ENCODE results near the gene SOX6.
"Not testable (repeated sequence)": the region's sequence is repeated elsewhere in the genome, so short reads cannot be mapped to it uniquely, and the experiment has no call there.

DNA sequence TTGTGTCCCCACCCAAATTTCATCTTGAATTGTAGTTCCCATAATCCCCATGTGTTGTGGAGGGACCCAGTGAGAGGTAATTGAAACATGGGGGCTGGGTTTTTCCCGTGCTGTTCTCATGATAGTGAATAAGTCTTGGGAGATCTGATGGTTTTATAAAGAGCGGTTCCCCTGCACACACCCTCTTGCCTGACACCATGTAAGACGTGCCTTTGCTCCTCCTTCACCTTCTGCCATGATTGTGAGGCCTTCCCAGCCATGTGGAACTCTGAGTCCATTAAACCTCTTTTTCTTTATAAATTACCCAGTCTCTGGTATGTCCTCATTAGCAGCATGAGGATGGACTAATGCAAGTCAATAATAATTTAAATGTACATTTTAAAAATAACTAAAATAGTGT is 289.1 kb downstream of the SOX6 start:
- not testable (repeated sequence) for TF ChIP-seq EZH2phosphoT487 (IDR thresholded peaks at IDR 0.05; ENCODE audit: unreplicated experiment); EZH2 (IDR thresholded peaks at IDR 0.05; ENCODE audit: low read depth, unreplicated experiment); NANOG (IDR thresholded peaks at IDR 0.05; ENCODE audit: borderline replicate concordance); CREB1 (CRISPR knock-in tag; IDR thresholded peaks at IDR 0.05; ENCODE audit: low read depth); JUNB (IDR thresholded peaks at IDR 0.05; ENCODE audit: unreplicated experiment); POLR2AphosphoS5 (IDR thresholded peaks at IDR 0.05; ENCODE audit: low read depth); ZNF114 (CRISPR knock-in tag; IDR thresholded peaks at IDR 0.05); STAT1 (IDR thresholded peaks at IDR 0.05; ENCODE audit: unreplicated experiment); ZNF331 (CRISPR knock-in tag; IDR thresholded peaks at IDR 0.05; ENCODE audit: low read depth)
- TF ChIP-seq, protein P1, sequence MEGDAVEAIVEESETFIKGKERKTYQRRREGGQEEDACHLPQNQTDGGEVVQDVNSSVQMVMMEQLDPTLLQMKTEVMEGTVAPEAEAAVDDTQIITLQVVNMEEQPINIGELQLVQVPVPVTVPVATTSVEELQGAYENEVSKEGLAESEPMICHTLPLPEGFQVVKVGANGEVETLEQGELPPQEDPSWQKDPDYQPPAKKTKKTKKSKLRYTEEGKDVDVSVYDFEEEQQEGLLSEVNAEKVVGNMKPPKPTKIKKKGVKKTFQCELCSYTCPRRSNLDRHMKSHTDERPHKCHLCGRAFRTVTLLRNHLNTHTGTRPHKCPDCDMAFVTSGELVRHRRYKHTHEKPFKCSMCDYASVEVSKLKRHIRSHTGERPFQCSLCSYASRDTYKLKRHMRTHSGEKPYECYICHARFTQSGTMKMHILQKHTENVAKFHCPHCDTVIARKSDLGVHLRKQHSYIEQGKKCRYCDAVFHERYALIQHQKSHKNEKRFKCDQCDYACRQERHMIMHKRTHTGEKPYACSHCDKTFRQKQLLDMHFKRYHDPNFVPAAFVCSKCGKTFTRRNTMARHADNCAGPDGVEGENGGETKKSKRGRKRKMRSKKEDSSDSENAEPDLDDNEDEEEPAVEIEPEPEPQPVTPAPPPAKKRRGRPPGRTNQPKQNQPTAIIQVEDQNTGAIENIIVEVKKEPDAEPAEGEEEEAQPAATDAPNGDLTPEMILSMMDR (conservative IDR thresholded peaks at IDR 0.05; ENCODE audit: low read depth in 2 of 2) = not testable (repeated sequence)
- TF ChIP-seq, protein P2, sequence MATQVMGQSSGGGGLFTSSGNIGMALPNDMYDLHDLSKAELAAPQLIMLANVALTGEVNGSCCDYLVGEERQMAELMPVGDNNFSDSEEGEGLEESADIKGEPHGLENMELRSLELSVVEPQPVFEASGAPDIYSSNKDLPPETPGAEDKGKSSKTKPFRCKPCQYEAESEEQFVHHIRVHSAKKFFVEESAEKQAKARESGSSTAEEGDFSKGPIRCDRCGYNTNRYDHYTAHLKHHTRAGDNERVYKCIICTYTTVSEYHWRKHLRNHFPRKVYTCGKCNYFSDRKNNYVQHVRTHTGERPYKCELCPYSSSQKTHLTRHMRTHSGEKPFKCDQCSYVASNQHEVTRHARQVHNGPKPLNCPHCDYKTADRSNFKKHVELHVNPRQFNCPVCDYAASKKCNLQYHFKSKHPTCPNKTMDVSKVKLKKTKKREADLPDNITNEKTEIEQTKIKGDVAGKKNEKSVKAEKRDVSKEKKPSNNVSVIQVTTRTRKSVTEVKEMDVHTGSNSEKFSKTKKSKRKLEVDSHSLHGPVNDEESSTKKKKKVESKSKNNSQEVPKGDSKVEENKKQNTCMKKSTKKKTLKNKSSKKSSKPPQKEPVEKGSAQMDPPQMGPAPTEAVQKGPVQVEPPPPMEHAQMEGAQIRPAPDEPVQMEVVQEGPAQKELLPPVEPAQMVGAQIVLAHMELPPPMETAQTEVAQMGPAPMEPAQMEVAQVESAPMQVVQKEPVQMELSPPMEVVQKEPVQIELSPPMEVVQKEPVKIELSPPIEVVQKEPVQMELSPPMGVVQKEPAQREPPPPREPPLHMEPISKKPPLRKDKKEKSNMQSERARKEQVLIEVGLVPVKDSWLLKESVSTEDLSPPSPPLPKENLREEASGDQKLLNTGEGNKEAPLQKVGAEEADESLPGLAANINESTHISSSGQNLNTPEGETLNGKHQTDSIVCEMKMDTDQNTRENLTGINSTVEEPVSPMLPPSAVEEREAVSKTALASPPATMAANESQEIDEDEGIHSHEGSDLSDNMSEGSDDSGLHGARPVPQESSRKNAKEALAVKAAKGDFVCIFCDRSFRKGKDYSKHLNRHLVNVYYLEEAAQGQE (IDR thresholded peaks at IDR 0.05; ENCODE audit: unreplicated experiment) = not testable (repeated sequence)
- TF ChIP-seq, protein P3, sequence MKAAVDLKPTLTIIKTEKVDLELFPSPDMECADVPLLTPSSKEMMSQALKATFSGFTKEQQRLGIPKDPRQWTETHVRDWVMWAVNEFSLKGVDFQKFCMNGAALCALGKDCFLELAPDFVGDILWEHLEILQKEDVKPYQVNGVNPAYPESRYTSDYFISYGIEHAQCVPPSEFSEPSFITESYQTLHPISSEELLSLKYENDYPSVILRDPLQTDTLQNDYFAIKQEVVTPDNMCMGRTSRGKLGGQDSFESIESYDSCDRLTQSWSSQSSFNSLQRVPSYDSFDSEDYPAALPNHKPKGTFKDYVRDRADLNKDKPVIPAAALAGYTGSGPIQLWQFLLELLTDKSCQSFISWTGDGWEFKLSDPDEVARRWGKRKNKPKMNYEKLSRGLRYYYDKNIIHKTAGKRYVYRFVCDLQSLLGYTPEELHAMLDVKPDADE (IDR thresholded peaks at IDR 0.05) = not testable (repeated sequence)

Measured in GM23338 (cell line).